Left hindlimb (tissue), 1 donor: ENCODE measurements around the gene DELE1.
A peak's percentile ranks its signal among the peaks of the same experiment; 100 is the strongest.

ENCODE experiments used
- DNase-seq: peaks from one replicate; pipeline ENCODE4 v3.0.0-alpha.2; 2018

Gene DELE1

DNA sequence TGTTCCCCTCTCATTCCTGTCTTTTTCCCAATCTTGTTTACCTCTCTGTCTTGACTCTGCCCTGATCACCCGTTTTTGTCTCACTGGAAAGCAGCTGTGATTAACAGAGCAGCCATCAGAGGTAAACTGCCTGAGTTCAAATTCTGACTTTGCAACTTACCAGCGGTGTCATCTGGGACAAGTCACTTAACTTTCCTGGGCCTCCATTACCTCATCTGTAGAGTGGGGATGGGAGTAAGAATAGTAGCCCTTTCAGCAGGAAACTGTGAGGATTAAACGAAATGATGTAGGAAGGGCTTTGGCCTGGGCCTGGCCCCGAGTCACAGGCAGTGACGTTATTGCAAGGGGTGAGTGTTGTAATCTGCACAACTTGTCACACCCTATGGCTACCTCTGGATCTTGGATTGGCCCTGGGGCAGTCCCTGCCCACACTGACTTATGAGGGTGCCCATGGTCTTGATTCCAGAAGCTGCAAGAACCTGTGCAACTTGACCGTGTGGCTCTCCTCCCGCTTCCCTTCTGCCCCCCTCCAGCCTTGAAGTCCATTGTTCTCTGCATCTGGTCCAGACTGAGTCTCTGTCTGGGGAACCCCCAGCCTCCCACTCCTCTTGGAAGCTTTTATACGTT lies 35.0 kb downstream of the DELE1 start:
- DNase-seq, result no peak

DNA sequence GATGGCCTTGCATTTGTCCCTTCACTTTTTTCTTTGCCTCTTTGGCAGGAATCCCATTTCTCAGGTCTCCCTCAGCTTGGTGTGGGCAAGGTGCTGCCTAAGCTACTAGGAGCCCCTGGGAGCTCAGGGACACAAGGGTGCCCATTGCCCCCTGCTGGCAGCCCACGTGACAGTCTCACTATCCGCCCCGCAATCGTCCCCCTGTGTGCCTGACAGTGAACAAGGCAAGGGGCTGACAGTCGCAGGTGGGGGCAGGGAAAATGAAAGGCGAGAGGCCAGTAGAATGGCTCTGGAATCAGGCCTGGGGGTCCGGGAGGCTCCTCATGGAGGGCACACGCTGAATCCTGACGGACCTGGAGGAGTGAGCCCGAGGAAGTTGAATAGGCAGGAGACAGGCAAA lies 36.3 kb downstream of the DELE1 start:
- no peak for DNase-seq

DNA sequence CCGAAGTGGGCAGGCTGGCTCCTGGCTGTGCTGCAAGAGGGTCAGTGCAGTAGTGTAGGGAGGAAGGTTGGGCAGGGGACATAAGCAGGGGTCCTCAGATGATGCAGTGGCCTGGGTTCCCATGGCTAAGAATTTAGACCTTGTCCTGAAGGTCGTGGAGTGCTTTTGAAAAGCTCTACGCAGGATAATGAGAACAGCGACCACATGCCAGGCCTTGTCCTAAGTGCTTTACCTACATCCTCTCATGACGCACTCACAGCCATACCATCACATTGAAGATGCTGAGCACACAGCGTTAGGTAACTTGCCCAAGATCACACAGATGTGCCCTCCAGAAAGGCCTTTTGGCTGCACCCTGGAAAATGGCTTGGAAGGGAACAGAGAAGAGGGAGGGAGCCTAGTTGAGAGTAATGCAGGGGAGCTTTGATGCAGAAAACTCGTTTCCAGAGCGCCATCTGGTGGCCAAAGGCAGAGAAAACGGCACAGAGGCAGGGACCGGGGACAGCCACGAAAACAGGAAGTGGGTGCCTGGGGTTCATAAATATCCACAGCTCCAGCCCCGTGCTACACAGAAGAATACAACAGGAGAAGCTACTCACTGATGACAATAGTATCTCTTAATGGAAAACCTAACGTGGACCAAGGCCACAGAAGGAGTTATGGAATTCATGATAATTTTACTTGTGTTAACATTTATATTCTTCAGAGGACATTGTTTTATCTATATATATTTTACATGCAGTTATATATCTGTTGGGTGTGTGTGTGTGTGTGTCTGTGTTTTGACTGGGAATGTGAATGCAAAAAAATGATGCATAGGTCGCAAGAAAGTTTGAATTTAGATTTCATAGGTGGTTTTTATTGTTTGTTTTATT lies 37.0 kb downstream of the DELE1 start:
- peak; percentile 89 for DNase-seq

DNA sequence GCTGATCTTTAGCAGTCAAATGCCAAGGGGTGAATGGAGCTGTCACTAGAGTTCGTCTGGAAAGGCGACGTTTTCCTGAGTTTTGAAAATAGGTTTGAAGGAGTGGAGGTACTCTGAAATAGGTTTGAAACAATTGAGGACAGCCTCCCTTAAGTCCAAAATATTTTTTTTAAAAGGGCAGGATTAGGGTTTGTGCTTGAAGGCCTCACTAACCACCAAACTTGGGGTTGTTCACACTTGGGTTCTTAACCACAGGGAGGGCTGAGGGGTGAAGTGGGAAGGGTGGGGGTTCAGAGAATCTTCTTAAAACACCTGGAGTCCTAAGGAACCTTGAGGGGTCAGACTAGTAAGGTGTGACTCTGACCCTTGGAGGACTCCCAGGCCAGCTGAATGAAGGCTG lies 37.8 kb downstream of the DELE1 start:
- DNase-seq, result no peak

DNA sequence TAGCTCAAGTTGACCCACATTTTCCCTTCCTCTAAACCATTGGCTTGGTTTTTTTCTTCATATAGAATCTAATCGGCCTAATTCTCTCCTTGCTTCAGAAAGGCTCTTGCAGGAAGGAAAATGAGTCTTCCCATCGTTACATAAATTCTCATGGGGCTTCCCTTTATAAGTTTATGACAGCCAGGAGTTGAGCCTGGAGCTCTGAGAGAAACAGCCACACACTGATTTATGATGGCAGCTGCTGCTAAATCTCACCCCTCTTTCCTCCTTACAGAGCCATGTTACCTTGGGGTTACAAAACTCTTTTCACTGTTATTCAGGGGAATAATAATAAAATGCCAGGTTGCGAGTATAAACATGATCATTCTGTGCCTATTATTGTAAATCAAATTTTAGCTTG lies 40.0 kb downstream of the DELE1 start:
- no peak for DNase-seq

DNA sequence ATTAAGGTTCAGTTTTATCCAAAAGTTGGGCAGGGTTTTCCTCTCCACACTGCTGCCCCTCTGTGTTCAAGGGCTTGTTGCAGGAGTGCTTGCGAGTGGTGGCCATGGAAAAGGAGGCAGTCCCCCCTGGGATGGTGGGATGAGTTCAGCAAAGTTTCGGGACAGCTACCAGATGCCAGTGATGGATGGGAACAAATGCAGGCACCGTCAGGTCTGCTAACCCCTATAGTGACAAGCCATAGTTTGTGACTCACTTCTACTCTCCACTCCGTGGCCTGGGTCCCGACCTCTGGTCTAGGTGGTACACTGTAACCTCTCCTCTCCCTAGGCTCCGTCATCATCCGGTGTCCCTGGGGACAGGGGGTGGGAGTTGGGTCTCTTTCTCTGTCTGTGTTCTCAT lies 41.4 kb downstream of the DELE1 start:
- no peak for DNase-seq

DNA sequence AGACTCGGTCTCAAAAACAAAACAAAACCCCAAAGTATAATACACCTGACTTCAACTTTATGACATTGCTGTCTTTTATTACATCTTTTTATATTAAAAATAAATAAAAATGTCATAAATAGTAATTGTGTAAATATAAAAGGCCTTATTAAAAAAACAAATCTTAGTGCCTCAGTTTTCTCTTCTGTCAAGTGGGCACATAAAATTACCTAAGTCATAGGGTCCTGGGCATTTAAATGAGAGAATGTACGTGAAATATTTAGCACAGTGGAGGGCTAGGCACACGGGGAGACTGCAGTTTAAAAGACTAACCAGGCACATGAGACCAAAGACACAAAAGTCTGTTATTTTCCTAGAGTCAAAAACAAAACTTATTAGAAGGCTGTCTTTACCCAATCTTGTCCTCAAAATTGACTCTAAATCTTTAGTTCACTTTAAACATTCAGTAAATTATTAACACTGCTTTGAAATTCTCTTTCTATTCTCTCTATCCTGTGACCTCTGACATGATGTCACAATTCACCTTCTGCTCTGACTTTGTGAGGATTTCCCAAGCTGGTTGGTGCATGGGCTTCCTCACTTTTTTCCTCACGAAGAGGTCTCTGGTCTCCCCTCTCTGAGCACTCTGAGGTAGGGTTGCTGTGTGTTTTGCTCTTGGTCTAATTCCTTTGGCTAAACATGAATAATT lies 42.7 kb downstream of the DELE1 start:
- no peak for DNase-seq

DNA sequence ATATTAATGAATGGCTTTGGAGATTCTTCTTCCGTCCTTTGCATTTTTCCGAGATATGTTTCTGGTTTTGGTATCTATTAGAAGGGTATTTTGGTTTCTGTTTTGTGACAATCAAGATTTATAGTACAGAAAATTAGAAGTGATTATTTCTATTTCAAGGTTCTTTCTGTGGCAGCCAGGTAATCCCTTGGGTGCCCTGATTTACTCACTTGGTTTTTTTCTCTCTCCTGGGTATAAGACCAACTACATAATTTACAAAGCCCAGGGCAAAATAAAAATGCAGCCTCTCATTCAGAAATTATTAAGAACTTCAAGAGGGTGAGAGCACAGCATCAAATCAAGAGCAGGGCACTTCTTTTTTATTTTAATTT lies 43.3 kb downstream of the DELE1 start:
- DNase-seq, result no peak

DNA sequence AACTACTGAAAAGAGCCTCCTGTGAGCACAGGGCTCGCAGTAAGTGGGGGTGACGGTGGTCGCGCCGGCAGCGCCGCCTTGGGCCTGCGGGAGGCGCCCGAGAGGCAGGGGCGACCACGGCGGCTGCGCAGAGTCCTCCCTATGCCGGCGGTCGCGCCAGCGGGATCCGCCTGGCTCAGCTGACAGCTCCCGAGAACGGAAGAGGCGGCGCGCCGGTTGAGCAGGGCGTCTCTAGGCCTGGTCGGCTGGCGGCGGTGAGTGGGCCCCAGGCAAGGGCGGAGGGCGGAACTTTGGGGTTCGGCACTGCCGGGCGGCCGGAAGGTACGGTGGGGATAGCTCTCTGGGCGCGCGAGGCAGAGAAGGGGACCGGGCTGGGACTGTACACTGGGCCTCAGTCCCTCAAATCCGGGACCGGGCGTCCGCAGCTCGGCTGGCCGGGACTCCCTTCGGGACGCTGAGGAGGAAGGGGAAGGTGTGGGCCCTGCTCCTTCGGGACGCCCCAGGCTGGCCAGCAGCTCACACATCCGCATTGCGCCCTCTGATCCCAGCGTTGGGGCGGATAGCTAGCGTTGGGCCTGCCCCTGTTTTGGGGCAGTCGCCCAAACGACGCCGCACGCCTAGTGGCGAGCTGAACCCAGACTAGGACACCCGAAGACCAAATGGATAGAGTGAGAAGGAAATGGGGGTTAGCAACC lies 45.4 kb downstream of the DELE1 start, which contains the start of gene RNF14:
TSS of gene RNF14 (plus strand) at position 192 of the 695 bp plus-strand sequence. CDS start 4,484 bp downstream, outside the sequence.
- DNase-seq, result peak; percentile 96

DNA sequence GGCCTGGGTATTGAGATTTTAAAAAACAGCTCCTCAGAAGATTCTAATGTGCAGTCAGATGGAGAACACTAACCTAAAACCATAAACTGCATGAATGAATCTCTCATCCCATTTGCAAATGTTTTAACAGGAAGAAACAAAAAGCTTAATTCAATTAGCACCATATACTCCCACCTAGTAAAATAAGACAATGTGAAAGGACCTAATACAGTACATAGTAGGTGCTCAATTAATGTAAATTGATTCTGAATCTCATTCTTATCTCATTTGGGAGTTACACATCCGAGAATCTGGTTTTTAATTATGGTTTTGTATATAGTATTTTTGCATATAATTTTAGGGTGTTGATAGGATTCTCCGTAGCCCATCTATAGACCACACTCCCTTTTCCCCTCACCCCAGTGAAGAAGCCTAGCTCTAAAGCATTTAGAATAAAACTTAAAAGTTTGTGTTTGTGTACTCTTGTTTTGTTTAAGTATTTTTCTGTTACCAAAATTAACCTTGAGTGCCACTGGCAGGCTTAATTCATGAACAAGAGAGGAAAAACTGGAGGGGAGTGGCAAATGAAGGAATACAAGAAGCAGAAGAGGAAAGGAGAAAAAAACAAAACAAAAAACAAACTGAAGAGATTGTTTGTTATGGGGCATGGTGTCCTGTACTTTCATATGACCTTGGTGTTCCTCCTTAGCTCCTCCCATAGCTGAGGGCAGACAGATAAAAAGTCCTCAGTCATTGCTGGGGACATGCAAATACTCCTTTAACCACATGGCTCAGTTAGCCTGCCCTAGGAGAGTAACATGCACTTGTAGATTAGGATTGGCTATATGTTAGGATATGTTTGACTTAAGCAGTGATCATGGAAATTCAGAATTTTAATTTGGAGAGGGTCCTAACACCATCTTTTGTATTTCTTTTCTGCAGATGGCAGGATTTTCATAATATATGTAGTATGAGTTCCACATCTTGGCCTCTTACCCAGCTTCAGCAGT lies 46.4 kb downstream of the DELE1 start:
- no peak for DNase-seq

DNA sequence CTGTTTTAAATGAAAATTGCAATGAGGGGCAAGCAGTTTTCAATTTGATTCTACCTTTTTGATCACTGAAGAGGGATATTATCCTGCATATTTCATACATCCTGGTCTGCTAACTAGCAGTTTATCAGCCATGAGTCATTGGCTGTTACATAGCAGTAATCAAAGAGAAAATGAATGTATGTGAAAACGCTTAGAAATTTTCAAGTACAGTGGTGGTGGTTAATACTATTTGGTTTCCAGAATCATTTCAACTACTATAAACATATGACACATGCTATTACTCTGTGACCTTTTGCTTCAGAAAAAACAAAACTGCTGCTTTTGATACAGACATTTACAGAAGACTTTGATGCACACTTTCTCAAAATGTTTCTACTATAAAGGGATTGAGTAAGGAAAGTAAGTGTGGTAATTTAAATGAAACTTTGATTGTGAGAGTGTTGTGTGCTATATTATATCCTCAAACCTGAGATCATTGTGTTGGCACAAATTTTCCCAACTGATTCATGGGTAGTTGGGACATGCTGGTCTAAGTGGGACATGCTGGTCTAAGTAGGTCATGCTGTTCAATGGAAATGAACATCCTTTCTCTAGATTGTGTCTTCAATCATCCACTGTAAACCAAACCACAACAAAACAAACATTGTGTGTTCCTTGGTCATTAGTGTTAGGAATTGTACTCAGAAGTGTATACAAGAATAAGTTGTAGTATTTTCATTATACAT lies 50.4 kb downstream of the DELE1 start:
- DNase-seq, result no peak

DNA sequence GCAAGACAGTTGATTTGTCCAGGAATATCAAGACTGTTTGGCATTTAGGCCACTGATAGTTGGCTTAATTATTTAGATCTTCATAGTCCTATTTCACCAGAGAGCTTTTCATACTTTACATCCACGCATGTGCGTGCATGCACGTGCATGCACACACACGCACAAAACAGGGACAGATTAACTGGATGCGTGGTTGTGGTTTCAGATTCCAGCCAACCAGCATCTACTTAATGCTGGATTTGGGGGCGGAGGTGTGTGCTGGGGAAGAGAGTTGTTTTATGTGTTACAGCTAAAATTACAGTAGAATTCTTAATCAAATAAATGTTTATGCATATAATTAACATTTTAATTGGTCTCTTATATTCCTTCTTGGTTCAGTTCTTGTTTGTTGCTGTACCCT lies 52.5 kb downstream of the DELE1 start:
- DNase-seq, result no peak

DNA sequence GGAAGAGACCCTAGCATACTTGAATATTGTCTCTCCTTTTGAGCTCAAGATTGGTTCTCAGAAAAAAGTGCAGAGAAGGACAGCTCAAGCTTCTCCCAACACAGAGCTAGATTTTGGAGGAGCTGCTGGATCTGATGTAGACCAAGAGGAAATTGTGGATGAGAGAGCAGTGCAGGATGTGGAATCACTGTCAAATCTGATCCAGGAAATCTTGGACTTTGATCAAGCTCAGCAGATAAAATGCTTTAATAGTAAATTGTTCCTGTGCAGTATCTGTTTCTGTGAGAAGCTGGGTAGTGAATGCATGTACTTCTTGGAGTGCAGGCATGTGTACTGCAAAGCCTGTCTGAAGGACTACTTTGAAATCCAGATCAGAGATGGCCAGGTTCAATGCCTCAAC lies 54.7 kb downstream of the DELE1 start:
- no peak for DNase-seq

DNA sequence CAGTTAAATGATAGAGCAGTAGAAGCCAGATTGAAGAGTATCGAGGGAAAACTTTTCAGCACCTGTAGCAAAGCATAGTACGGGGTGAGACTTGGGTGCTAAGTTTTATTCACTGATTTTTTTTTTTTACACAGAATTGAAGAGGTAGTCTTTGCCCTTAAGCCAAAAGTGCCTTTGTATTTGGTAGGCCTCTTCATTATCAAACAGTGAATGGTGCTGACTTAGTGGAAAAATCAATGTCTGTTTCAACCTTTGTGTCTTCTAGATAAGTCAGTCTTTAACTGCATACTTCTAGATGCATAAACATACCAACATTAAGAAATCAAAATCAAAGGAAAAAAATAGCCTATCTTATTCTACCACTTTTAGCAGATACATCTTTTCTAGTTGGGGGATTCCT lies 59.0 kb downstream of the DELE1 start:
- DNase-seq, result no peak

DNA sequence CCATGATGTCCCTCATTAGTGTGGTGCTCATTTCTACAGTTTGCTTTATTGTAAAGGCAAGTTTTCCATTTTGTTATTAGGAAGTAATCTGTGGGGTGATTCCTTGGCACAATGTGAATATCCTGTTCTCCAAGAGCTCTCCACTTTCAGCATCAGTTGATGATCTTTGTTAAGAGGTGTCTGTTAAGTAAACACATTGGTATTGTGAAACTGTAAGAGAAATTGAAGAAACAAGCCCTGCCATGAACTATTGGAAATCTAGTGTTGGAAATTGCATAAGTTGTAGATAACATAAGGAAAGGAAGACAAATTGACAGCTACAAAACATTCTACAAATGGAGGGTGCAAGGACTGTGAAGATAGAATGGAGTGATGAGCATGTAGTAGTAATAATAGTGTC lies 62.4 kb downstream of the DELE1 start:
- no peak for DNase-seq

DNA sequence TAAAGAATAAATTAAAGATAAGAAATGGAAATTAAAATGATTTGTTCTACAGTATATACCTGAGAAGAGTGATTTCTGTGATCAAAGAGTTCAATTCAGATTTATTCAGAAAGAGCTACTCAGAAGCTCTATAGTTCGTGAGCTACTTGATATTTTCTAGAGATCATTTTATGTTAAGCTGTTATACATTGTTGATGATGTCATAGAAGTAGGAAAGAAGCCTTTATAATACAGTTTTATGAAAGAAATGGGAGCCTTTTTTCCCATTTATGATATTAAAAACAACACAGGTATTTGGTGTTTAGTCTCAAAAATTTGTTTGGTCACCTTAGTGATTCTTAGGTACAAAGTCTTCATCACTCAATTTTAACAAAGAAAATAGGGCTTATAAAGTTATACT lies 66.0 kb downstream of the DELE1 start:
- no peak for DNase-seq
